HG02870 (cell line): Measurements from ENCODE around the gene B4GALNT3.
"Not testable (repeated sequence)": the region's sequence is repeated elsewhere in the genome, so short reads cannot be mapped to it uniquely, and the experiment has no call there.

ENCODE experiments used
- ATAC-seq: cut with Tn5 transposase; IDR thresholded peaks from one replicate; pipeline ENCODE4 v1.9.1; 2021; ENCODE audit warnings: mild to moderate bottlenecking, moderate library complexity; ENCODE audit not compliant: unreplicated experiment

Gene B4GALNT3

DNA sequence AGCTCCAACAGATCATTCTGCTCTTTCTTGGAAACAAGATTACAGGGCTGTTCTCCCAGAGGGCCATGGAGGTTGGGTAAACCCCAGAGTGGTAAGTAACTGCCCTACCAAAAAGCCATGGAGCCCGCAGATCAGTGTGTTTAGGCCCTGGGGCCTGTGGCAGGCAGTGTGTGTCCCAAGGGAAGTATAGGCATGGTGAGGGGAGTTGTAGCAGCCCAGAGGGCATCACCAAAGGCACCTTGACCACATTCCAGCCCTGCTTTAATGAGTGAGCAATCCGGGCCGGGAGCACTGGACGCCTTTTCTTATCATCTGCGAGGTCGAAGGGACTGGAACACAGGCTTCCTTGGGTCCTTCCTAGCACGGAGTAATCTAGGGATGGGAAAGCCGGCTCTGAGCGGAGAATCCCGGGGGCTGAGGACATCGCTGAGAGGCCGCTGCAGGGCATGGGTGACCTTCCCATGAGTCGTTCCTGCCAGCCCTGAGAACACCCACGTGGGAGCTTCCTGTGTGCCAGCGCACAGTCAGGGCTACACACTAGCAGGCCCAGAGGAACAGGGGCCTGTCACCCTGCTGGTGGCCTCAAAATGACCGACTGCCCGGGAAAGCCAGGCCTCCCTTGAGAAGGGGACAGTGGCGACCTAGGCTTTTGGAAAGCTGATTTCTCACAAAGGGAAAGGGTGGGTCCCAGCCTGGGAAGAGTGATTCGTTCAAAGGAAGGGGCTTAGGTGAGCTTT, 112.2 kb downstream of the B4GALNT3 start:
- no peak for ATAC-seq

DNA sequence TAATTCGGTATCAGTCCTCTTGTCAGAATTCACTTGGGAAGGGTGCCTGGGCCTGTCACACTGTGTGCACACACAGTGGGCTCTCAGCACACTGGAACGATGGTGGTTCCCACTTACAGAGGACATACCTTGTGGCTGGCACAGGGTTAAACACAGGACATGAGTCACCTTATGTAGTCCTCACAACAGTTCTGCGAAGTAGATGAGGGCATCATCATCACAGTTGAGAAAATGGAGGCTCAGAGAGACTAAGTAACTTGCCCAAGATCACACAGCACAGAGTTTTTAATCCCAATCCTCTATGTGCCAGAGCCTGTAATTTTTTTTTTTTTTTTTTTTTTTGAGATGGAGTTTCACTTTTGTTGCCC, 112.8 kb downstream of the B4GALNT3 start:
- ATAC-seq, result no peak

DNA sequence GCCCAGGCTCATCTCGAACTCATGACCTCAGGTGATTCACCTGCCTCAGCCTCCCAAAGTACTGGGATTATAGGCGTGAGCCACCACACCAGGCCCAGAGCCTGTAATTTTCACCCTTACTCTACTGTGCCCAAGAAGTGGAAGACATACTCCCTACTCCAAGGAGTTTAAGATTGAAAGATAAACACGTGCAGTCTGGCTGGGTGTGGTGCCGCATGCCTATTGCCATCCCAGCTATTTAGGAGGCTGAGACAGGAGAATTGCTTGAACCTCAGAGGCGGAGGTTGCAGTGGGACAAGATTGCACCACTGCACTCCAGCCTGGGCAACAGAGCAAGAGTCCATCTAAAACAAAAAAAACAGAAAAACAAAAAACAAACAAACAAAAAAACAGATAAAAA, 113.5 kb downstream of the B4GALNT3 start:
- no peak for ATAC-seq

DNA sequence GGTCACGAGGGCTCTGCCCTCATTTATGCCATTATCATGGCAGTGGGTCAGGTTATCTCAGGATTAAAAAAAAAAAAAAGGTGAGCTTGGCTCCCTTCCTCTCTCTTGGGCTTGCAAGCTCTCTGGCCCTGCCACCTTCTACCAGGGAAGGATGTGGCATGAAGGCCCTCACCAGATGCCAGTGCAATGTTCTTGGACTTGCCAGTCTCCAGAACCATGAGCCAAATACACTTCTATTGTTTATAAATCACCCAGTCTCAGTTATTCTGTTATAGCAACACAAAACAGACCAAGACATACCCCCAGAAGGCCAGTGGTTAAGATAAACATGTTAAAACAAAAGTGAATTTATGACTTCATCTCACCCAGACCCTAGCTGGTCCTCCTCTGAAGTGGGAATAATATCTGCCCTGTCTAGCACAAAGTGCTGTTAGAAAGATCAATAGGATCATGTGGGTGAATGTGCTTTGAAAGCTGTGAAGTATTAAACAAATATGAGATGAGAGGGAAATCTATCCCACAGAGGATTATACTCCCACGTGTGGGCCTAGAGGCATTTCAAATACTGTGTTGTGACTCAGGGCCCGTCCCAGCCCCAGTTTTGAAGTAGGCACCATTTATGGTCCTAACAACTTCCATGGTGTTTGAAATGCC, 114.9 kb downstream of the B4GALNT3 start:
- no peak for ATAC-seq

DNA sequence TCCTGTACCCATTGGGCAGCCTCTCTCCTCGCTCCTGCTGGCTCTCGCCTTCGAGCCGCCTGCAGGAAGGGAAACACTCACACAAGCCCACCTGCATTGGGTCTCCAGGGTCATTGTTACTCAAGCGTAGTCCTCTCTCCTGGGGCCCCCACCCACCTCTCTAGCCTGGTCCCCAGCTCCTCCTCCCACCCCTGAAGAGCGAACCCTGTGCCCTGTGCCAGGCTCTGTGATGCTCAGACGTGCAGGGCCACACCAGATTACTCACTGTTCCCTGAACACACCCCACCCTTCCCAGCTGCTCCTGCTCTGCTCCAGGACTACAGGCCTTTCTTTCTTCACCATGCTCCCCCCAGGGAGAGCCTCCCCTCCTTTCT, 115.4 kb downstream of the B4GALNT3 start:
- no peak for ATAC-seq

DNA sequence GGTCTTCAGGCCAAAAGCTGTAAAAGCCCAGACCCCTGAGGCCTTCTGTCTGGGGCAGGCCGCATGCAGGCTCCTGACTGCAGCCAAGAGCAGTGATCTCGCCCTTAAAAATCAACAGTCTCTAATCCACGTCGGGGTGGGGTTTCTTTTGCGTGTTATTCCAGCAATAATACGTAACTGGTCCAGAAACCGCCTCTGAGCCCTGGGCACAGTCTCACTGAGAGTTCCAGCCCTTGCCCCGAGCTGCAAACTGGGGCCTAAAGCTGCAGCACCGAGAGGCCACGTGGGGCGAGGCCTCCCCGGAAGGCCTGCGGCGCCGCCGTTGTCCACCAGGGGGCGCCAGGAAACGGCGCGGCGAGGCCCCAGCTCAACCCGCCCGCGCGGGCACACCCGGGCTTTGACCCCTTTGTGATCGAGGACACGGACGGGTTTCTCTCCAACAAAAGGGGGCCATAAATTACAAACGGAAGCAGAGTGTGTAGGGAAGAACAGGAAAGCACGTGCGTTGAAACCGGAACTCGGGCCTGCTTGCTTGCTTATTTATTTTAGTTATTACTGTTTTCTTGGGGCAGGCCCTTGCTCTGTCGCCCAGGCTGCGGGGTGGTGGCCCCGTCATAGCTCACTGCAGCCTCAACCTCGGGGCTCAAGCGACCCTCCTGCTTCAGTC, 116.3 kb downstream of the B4GALNT3 start:
- no peak for ATAC-seq

DNA sequence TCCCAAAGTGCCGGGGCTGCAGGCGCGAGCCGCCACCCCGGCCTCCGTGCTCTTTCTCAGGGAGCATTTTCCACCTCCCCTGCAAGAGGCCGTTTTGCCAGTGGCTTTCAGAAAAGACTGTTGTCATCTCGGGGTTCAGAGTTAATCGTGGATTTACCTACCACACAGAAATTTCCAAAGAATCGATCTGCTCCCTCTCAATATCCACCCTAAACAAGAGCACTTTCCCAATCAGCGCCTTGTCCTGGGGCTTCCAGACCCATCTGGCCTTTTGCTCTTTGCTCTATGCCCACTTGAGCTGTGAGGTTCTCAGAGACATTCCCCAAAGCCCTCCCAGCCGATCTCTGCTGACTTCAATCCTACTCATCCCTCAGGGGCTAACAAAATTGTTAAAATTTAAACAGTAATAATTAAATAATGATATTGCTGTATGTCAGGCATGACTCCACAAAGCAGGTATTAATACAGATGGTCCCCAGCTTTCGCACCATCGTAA, 116.9 kb downstream of the B4GALNT3 start:
- no peak for ATAC-seq

DNA sequence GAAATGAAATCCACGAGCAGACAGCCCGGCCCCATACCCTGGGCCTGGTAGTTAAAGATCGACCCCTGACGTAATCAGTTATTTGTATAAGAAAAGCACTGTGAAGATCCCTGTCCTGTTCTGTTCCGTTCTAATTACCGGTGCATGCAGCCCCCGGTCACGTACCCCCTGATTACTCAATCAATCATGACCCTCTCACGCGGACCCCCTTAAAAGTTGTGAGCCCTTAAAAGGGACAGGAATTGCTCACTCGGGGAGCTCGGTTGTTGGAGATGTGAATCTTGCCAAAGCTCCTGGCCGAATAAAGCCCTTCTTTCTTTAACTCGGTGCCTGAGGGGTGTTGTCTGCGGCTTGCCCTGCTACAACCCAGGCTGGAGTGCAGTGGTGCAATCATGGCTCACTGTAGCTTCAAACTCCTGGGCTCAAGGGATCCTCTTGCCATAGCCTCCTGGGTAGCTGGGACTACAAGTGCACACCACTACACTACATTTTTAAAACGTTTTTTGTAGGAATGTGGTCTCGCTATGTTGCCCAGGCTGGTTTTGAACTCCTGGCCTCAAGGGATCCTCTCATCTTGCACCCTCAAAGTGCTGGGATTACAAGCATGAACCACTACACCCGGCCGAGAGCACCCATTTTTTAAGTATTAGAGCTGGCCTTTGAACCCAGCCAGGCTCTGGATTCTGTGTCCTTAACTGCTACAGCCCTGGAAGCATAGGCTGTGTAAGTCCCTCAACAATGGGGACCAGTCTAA, 118.4 kb downstream of the B4GALNT3 start:
- ATAC-seq, result not testable (repeated sequence)

DNA sequence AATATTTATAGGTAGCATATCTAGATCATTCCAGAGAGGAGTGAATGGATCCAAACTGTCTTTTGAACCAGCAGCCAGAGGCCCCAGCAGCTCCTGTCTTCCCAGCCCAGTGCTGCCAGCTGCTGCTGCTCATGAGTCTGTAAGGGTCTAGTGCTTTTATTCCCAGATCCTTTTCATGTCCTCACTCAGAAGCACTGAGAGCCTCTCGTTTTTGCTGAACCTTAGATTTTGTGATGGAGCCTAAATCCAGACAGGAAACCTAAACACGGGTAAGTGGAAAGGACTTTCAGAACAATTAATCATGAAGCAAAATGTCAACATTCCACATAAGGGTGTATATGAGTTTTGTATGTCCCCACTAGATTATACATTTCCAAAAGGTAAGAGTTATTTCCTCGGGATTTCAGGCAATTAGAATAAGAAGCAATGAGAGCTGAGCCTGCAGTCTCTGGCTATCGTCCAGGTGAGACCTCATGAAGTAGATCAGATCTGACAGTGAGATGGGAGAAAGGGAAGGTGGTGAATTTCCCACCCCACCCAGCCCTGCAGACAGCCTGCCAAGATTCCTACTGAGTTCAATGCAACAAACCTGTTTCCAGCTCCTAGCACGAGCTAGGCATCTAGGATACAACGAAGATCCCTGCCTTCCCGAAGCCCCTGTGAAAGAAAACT, 119.1 kb downstream of the B4GALNT3 start:
- no peak for ATAC-seq

DNA sequence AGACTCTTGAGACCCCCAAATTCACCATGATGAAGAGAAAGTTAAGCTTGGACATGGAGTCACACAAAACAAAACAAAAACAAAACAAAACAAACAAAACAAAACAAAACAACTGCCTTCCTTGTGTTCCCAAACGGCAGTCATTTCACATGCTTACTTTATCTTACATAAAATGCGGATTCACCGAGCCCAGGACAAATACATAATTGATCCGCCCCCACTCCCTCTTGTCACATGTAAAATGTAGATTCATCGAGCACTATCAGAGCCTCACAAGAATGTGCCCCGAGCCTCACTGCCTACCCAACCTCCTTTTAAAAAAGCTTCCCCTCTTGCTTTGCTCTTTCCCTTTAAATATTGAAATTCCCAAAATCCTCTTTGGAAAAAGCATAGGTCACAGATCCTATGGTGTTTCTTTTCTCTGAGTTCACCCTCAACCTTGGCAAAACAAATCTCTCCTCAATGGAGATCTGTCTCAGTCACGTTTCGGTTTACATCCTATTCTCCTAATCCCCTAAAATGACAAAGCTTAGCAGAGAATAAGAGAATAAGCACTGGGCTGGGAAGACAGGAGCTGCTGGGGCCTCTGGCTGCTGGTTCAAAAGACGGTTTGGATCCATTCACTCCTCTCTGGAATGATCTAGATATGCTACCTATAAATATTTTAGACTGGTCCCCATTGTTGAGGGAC, 119.8 kb downstream of the B4GALNT3 start:
- no peak for ATAC-seq

DNA sequence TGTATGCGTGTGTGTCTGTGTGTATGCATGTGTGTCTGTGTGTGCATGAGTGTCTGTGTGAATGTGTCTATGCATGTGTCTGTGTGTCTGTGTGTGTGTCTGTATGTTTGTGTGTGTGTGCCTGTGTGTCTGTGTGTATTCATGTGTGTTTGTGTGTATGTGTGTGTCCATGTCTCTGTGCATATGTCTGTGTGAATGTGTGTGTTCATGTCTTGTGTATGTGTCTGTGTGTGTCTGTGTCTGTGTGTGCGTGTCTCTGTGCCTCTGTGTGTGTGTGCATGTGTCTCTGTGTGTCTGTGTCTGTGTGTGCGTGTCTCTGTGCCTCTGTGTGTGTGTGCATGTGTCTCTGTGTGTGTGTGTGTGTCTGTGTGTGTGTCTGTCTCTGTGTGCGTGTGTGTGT, 121.1 kb downstream of the B4GALNT3 start:
- no peak for ATAC-seq

DNA sequence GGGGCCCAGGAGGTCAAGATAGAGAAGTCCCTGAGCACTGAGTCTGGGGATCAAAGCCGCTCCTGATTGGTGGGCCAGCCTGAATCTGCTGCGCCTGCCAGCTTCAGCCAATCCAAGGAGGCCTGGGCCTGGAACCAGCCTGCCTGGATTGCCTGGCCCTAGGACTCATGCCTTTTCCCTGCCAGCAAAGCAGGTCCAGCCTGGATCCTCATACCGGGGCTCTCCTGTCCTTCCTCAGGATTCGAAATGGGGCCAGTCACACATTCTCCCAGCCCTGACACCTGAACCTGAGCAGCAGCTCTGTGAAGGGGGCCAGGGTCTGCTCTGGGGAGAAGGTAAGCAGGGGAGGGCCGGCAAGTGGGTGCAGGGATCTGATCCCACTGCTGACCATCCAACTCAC, 121.6 kb downstream of the B4GALNT3 start:
- ATAC-seq, result no peak

DNA sequence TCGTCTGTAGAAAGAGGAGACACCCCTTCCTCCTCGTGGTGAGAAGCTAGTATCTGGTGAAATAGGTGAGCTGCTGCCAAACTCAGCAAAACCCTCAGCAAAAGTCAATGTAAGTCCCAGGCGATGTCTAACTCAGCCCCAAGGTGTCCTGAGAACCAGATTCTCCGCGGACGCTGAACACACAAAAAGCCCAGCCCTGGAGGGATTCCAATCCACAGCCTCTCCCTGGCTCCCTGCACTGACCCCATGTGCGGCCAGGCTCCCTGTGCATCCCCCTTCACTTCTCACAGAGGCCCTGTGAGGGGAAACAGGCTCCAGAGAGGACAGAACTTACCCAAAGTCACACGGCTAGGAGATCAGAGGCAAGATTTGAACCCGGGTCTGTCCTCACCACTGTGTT, 122.0 kb downstream of the B4GALNT3 start:
- no peak for ATAC-seq

DNA sequence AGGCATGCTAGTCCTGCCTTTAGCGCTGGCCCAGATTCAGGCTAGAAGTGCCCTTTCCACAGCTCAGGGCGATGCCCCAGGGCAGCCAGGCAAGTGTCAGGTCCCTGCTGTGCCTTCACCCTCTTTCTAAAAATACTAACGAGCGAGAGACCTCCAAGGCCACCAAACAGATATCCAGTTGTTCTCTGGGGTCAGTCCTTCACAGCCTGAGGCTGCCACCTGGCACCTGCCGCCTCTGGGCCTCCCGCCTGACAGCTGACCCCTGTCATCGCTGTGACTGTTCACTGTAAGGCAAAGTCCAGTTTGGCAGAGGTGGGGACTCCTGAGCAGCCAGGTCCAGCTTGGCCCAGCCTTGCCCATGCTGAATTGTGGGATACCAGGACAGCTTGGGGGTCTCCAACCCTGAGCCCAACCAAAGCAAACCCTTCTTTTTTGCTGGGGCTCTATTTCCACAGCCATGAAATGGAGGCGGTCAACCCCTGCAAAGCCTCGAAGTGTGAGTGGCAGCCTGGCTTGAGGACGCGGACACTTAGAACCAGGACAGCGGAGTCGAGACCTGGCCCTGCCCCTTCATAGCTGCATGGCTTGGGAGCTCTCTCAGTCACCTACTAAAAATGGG, 123.6 kb downstream of the B4GALNT3 start:
- no peak for ATAC-seq

DNA sequence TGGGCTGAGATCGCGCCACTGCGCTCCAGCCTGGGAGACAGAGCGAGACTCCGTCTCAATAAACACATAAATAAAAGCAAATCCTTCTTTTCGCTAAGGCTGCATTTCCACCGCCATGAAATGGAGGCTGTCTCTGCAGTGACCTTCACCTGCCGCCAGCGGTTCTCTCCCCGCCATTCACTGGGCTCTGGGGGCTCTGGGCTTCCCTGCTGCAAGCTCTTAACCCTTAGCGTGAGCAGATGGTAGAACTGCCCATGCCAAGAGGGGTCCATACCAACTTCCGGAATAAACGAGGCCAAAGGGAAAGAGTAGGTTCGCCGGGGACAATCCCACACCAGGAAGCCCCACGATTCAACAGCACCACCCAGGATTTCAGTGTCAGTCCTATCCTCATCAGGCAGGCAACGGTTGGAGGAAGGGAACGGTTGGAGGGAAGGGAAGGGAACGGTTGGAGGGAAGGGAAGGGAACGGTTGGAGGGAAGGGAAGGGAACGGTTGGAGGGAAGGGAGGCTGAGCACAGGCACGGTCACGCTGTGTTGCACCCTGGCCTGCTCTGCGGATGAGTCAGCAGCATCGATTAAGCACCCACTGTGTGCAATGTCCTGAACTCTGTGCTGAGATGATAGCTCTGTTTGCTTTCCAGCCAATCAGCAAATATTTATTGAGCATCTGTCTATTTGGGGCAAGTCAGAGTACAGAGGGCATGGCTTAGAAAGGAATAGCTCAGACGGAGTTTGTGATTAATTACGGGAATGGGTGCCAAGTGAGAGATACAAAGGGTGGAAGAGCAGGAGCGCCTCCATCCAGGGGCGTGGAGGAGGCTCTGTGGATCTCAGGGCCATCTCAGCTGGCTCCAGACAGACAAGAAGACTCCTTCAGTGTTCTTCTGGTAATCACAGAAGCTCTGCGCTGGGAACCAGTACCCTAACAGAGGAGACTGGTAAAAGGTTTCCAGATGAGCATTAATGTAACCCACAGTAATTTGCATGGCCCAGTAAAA, 125.6 kb downstream of the B4GALNT3 start:
- ATAC-seq, result no peak

DNA sequence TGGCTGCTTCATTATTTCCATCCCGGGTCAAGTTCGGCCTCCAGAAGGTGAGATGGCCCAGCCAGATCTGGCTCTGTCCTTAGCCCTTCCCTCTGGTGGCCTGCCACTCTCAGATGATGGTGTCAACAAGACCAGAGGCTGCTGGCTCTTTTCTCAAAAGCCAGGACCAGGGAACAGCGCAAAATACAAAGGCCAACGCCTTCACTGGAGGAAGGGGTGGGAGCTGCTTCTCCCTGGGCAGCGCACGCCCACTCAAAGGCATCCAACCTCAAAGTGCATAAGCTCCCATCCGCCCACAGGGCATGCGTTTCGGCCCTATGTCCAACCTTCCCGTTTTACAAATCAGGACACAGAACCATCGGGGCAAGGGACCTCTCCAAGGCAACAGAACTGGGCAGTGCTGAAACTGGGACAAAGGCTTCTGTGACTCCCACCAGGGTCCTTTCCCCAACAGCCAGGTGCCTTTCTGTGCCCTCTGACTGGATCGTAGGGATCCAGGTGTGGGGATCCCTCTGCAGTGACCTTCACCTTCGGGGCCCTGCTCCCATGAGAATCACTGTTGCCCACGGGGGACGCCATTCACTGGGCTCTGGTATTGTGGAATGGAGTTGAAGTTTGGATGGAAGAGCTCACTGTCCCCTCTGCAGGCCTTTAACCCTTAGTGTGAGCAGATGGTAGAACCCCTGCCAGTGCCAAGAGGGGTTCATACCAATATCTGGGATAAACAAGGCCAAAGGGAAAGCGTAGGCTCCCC, 126.8 kb downstream of the B4GALNT3 start:
- ATAC-seq, result no peak

DNA sequence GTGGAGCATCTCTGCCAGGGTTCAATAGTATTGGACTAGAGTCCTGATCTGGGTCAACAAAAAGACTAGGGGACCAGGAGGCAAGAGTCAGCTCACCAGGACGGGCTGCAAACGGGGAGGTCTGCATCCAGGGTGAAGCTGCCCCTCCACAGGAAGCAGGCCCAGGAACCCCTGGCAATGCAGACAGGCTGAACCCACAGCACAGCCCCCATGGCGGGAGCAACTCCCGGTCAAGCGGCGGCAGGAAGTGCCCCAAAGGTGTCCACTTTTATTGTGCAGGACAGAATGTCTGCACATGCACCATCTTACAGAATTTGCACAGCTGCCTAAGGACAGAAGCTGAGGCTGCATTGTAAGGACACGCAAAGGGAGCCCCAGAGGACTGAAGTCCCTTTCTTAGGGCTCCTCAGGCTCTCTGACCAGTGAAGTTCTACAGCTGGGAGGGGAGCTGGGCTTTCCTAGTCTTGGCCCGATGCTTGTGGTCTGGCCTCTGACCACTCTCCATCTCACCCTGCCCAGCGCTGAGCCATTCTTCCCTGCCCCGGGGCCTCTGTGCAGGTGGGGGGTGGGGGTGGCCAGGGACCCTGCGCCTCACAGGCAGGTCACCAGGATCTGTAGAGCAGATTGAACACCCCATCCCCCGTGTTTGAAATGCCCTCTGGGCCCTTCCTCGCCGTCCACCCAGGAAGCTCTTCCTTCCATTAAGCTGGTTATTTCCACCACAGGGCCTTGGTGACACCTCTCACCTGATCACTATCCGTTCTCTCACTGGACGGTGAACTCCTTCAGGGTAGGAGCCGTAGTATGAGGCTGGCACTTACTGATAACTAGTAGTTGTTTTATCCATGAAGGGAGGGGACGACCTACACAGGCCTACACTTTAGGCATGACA, 127.6 kb downstream of the B4GALNT3 start:
- no peak for ATAC-seq
